HEK293 (cell line): ENCODE data around the gene TRIM28.

Experiments used
- BCL11B ChIP-seq: fragments of 450-650 bp; formaldehyde crosslinking; IDR thresholded peaks from 2 replicates; pipeline ENCODE4 v1.5.1; 2016; ENCODE audit warnings: low read depth, missing biosample characterization, missing genetic modification characterization
- CTCF ChIP-seq: fragments of 450-650 bp; formaldehyde crosslinking; IDR thresholded peaks from 2 replicates; pipeline ENCODE4 v1.5.1; 2016; ENCODE audit warnings: missing biosample characterization, missing genetic modification characterization
- HOXD13 ChIP-seq: sonication (generic); formaldehyde crosslinking; IDR thresholded peaks from 2 replicates; pipeline ENCODE4 v1.8.0; 2022; ENCODE audit warnings: missing genetic modification reagents, borderline replicate concordance
- KLF1 ChIP-seq: fragments of 450-650 bp; formaldehyde crosslinking; IDR thresholded peaks from 2 replicates; pipeline ENCODE4 v1.5.1; 2016; ENCODE audit warnings: missing biosample characterization, missing genetic modification characterization
- KLF8 ChIP-seq: fragments of 450-650 bp; formaldehyde crosslinking; IDR thresholded peaks from 2 replicates; pipeline ENCODE4 v1.5.1; 2016; ENCODE audit warnings: missing biosample characterization, missing genetic modification characterization
- RBAK ChIP-seq: fragments of 450-650 bp; formaldehyde crosslinking; IDR thresholded peaks from 2 replicates; pipeline ENCODE4 v1.5.1; 2016; ENCODE audit warnings: missing biosample characterization, missing genetic modification characterization
- ZBTB44 ChIP-seq: fragments of 450-650 bp; IDR thresholded peaks from 2 replicates; pipeline ENCODE4 v1.5.1; 2018; ENCODE audit warnings: missing biosample characterization, mild to moderate bottlenecking, missing genetic modification characterization
- ZBTB48 ChIP-seq: fragments of 450-650 bp; formaldehyde crosslinking; IDR thresholded peaks from 2 replicates; pipeline ENCODE4 v1.5.1; 2016; ENCODE audit warnings: missing biosample characterization, missing genetic modification characterization
- ZNF138 ChIP-seq: fragments of 450-650 bp; formaldehyde crosslinking; IDR thresholded peaks from 2 replicates; pipeline ENCODE4 v1.5.1; 2016; ENCODE audit warnings: missing biosample characterization, missing genetic modification characterization, borderline replicate concordance
- ZNF16 ChIP-seq: fragments of 450-650 bp; formaldehyde crosslinking; IDR thresholded peaks from 2 replicates; pipeline ENCODE4 v1.5.1; 2016; ENCODE audit warnings: low read depth, missing biosample characterization, missing genetic modification characterization
- ZNF174 ChIP-seq: fragments of 450-650 bp; formaldehyde crosslinking; IDR thresholded peaks from 2 replicates; pipeline ENCODE4 v1.5.0; 2017; ENCODE audit warnings: missing biosample characterization, mild to moderate bottlenecking, missing genetic modification characterization
- ZNF221 ChIP-seq: fragments of 450-650 bp; formaldehyde crosslinking; IDR thresholded peaks from 2 replicates; pipeline ENCODE4 v1.5.1; 2017; ENCODE audit warnings: missing biosample characterization, missing genetic modification characterization, borderline replicate concordance
- ZNF248 ChIP-seq: fragments of 450-650 bp; formaldehyde crosslinking; IDR thresholded peaks from 2 replicates; pipeline ENCODE4 v1.5.1; 2017; ENCODE audit warnings: missing biosample characterization, missing genetic modification characterization
- ZNF311 ChIP-seq: fragments of 450-650 bp; formaldehyde crosslinking; IDR thresholded peaks from 2 replicates; pipeline ENCODE4 v1.5.1; 2017; ENCODE audit warnings: missing biosample characterization, missing genetic modification characterization, borderline replicate concordance
- ZNF324 ChIP-seq: fragments of 450-650 bp; formaldehyde crosslinking; IDR thresholded peaks from 2 replicates; pipeline ENCODE4 v1.5.1; 2016; ENCODE audit warnings: missing biosample characterization, missing genetic modification characterization
- ZNF394 ChIP-seq: fragments of 450-650 bp; formaldehyde crosslinking; IDR thresholded peaks from 2 replicates; pipeline ENCODE4 v1.5.1; 2016; ENCODE audit warnings: missing biosample characterization, missing genetic modification characterization, mild to moderate bottlenecking, moderate library complexity, borderline replicate concordance
- ZNF473 ChIP-seq: fragments of 450-650 bp; formaldehyde crosslinking; IDR thresholded peaks from 2 replicates; pipeline ENCODE4 v1.5.1; 2017; ENCODE audit warnings: missing biosample characterization, missing genetic modification characterization
- ZNF48 ChIP-seq: fragments of 450-650 bp; formaldehyde crosslinking; IDR thresholded peaks from 2 replicates; pipeline ENCODE4 v1.5.1; 2016; ENCODE audit warnings: missing biosample characterization, missing genetic modification characterization
- ZNF521 ChIP-seq: fragments of 450-650 bp; formaldehyde crosslinking; IDR thresholded peaks from 2 replicates; pipeline ENCODE4 v1.5.1; 2017; ENCODE audit warnings: missing biosample characterization, mild to moderate bottlenecking, missing genetic modification characterization
- ZNF548 ChIP-seq: fragments of 450-650 bp; formaldehyde crosslinking; IDR thresholded peaks from 2 replicates; pipeline ENCODE4 v1.5.1; 2016; ENCODE audit warnings: missing biosample characterization, missing genetic modification characterization
- ZNF571 ChIP-seq: fragments of 450-650 bp; formaldehyde crosslinking; IDR thresholded peaks from 2 replicates; pipeline ENCODE4 v1.5.0; 2017; ENCODE audit warnings: missing biosample characterization, missing genetic modification characterization
- ZNF610 ChIP-seq: fragments of 450-650 bp; formaldehyde crosslinking; IDR thresholded peaks from 2 replicates; pipeline ENCODE4 v1.5.1; 2016; ENCODE audit warnings: missing biosample characterization, missing genetic modification characterization, borderline replicate concordance
- ZNF654 ChIP-seq: fragments of 450-650 bp; formaldehyde crosslinking; IDR thresholded peaks from 2 replicates; pipeline ENCODE4 v1.5.1; 2016; ENCODE audit warnings: low read depth, missing biosample characterization, missing genetic modification characterization
- ZNF658 ChIP-seq: fragments of 450-650 bp; formaldehyde crosslinking; IDR thresholded peaks from 2 replicates; pipeline ENCODE4; 2016; ENCODE audit warnings: missing biosample characterization, missing genetic modification characterization
- ZNF830 ChIP-seq: fragments of 450-650 bp; IDR thresholded peaks from 2 replicates; pipeline ENCODE4 v1.5.0; 2018; ENCODE audit warnings: missing biosample characterization, missing genetic modification characterization, low read depth, mild to moderate bottlenecking, moderate library complexity
- ZSCAN16 ChIP-seq: fragments of 450-650 bp; formaldehyde crosslinking; IDR thresholded peaks from 2 replicates; pipeline ENCODE4 v1.5.1; 2016; ENCODE audit warnings: missing biosample characterization, missing genetic modification characterization
- ZSCAN18 ChIP-seq: fragments of 450-650 bp; formaldehyde crosslinking; IDR thresholded peaks from 2 replicates; pipeline ENCODE4 v1.5.1; 2016; ENCODE audit warnings: missing biosample characterization, missing genetic modification characterization
- TF ChIP-seq, protein P1 (sequence below): fragments of 450-650 bp; formaldehyde crosslinking; IDR thresholded peaks from 2 replicates; pipeline ENCODE4 v1.5.1; 2016; ENCODE audit warnings: missing biosample characterization, missing genetic modification characterization
- TF ChIP-seq, protein P2 (sequence below): fragments of 450-650 bp; formaldehyde crosslinking; IDR thresholded peaks from 2 replicates; pipeline ENCODE4 v1.5.1; 2016; ENCODE audit warnings: missing biosample characterization, missing genetic modification characterization
- TF ChIP-seq, protein P3 (sequence below): fragments of 450-650 bp; formaldehyde crosslinking; IDR thresholded peaks from 2 replicates; pipeline ENCODE4 v1.5.1; 2016; ENCODE audit warnings: missing biosample characterization, missing genetic modification characterization

The TRIM28 gene

GRCh38 chr19:58519355-58520256, 24.3 kb upstream of the TRIM28 start, which contains the start of gene ZBTB45 (continued):
- TF ChIP-seq CTCF (tag by site-specific recombination) (peak; percentile 99), KLF8 (tag by site-specific recombination) (peak; percentile 100), KLF1 (tag by site-specific recombination) (peak; percentile 97), ZNF394 (tag by site-specific recombination) (peak; percentile 87), ZBTB48 (tag by site-specific recombination) (peak; percentile 49; the same call in 1 of the 2 replicates), ZNF654 (tag by site-specific recombination) (peak; percentile 75), ZNF174 (tag by site-specific recombination) (no peak), ZNF16 (tag by site-specific recombination) (no peak), ZNF324 (tag by site-specific recombination) (peak; percentile 99), ZNF138 (tag by site-specific recombination) (no peak; the same call in 1 of the 2 replicates), ZNF830 (no peak), ZSCAN18 (peak; percentile 92), ZSCAN16 (tag by site-specific recombination) (peak; percentile 12; the same call in 1 of the 2 replicates), ZNF248 (tag by site-specific recombination) (no peak), ZBTB44 (tag by site-specific recombination) (peak; percentile 52; the same call in 1 of the 2 replicates), ZNF521 (no peak), HOXD13 (CRISPR knock-in tag) (peak; percentile 99), ZNF311 (no peak), ZNF48 (tag by site-specific recombination) (no peak), ZNF221 (tag by site-specific recombination) (no peak), ZNF548 (tag by site-specific recombination) (peak; percentile 29; the same call in 1 of the 2 replicates), BCL11B (tag by site-specific recombination) (peak; percentile 99), ZNF610 (peak; percentile 83; the same call in 1 of the 2 replicates), ZNF658 (tag by site-specific recombination) (no peak), ZNF473 (tag by site-specific recombination) (no peak), ZNF571 (tag by site-specific recombination) (no peak), RBAK (tag by site-specific recombination) (peak; percentile 17; the same call in 1 of the 2 replicates)
- TF ChIP-seq, protein P1, sequence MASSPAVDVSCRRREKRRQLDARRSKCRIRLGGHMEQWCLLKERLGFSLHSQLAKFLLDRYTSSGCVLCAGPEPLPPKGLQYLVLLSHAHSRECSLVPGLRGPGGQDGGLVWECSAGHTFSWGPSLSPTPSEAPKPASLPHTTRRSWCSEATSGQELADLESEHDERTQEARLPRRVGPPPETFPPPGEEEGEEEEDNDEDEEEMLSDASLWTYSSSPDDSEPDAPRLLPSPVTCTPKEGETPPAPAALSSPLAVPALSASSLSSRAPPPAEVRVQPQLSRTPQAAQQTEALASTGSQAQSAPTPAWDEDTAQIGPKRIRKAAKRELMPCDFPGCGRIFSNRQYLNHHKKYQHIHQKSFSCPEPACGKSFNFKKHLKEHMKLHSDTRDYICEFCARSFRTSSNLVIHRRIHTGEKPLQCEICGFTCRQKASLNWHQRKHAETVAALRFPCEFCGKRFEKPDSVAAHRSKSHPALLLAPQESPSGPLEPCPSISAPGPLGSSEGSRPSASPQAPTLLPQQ (tag by site-specific recombination): peak; percentile 94
- TF ChIP-seq, protein P2, sequence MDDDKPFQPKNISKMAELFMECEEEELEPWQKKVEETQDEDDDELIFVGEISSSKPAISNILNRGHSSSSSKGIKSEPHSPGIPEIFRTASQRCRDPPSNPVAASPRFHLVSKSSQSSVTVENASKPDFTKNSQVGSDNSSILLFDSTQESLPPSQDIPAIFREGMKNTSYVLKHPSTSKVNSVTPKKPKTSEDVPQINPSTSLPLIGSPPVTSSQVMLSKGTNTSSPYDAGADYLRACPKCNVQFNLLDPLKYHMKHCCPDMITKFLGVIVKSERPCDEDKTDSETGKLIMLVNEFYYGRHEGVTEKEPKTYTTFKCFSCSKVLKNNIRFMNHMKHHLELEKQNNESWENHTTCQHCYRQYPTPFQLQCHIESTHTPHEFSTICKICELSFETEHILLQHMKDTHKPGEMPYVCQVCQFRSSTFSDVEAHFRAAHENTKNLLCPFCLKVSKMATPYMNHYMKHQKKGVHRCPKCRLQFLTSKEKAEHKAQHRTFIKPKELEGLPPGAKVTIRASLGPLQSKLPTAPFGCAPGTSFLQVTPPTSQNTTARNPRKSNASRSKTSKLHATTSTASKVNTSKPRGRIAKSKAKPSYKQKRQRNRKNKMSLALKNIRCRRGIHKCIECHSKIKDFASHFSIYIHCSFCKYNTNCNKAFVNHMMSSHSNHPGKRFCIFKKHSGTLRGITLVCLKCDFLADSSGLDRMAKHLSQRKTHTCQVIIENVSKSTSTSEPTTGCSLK (tag by site-specific recombination): no peak
- TF ChIP-seq, protein P3, sequence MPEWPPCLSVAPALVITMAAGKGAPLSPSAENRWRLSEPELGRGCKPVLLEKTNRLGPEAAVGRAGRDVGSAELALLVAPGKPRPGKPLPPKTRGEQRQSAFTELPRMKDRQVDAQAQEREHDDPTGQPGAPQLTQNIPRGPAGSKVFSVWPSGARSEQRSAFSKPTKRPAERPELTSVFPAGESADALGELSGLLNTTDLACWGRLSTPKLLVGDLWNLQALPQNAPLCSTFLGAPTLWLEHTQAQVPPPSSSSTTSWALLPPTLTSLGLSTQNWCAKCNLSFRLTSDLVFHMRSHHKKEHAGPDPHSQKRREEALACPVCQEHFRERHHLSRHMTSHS (tag by site-specific recombination): no peak
